GM18951 (cell line): ENCODE data around the gene CTNNA3.
"Not testable (repeated sequence)": the region's sequence is repeated elsewhere in the genome, so short reads cannot be mapped to it uniquely, and the experiment has no call there.

Source experiments
- POLR2A ChIP-seq: IDR thresholded peaks from 4 replicates; pipeline ENCODE4 v1.6.1; 2011; ENCODE audit warnings: mild to moderate bottlenecking; ENCODE audit not compliant: insufficient read length, insufficient read depth; ENCODE audit errors: extremely low read depth
- in situ Hi-C: fragments of 300-500 bp; cut with MboI; formaldehyde crosslinking; loops from one replicate; pipeline ENCODE4 v1.12.0; 2022; ENCODE audit warnings: low sequenced_read_pairs, mixed read lengths, inconsistent platforms; ENCODE audit not compliant: unreplicated experiment

CTNNA3 gene

GRCh38 chr10:67239864-67240497, 456.0 kb downstream of the CTNNA3 start:
- in situ Hi-C loops: no loop called here

GRCh38 chr10:67230680-67231500, 465.1 kb downstream of the CTNNA3 start:
- in situ Hi-C loops: not testable (repeated sequence)

More at GRCh38 chr10:67239864-67240497, 456.0 kb downstream of the CTNNA3 start:
- no peak for TF ChIP-seq POLR2A

GRCh38 chr10:67225226-67225625, 470.8 kb downstream of the CTNNA3 start:
- TF ChIP-seq POLR2A: no peak
- in situ Hi-C loops: no loop called here

- in situ Hi-C loops: no loop called here
- TF ChIP-seq POLR2A: no peak
Measured at GRCh38 chr10:67224553-67224952, 471.4 kb downstream of the CTNNA3 start.

- TF ChIP-seq POLR2A: no peak
- in situ Hi-C loops: no loop called here
Measured at GRCh38 chr10:67222934-67223333, 473.1 kb downstream of the CTNNA3 start.

GRCh38 chr10:67221939-67222494, 474.0 kb downstream of the CTNNA3 start:
- in situ Hi-C loops: no loop called here
- TF ChIP-seq POLR2A: no peak

- in situ Hi-C loops: no loop called here
Measured at GRCh38 chr10:67211680-67212079, 484.3 kb downstream of the CTNNA3 start.

GRCh38 chr10:67207923-67208322, 488.1 kb downstream of the CTNNA3 start:
- in situ Hi-C loops: not testable (repeated sequence)

More at GRCh38 chr10:67211680-67212079, 484.3 kb downstream of the CTNNA3 start:
- no peak for TF ChIP-seq POLR2A

GRCh38 chr10:67200913-67201564, 495.0 kb downstream of the CTNNA3 start:
- in situ Hi-C loops: no loop called here
- no peak for TF ChIP-seq POLR2A

- in situ Hi-C loops: no loop called here
- TF ChIP-seq POLR2A: no peak
Measured at GRCh38 chr10:67175354-67175753, 520.6 kb downstream of the CTNNA3 start.

GRCh38 chr10:67173787-67174186, 522.2 kb downstream of the CTNNA3 start:
- in situ Hi-C loops: no loop called here
- no peak for TF ChIP-seq POLR2A

GRCh38 chr10:67171970-67172369, 524.0 kb downstream of the CTNNA3 start:
- in situ Hi-C loops: no loop called here
- TF ChIP-seq POLR2A: no peak

GRCh38 chr10:67156239-67156638, 539.8 kb downstream of the CTNNA3 start:
- no peak for TF ChIP-seq POLR2A
- in situ Hi-C loops: no loop called here

GRCh38 chr10:67151471-67151870, 544.5 kb downstream of the CTNNA3 start:
- in situ Hi-C loops: no loop called here
- no peak for TF ChIP-seq POLR2A

GRCh38 chr10:67144530-67144929, 551.5 kb downstream of the CTNNA3 start:
- TF ChIP-seq POLR2A: no peak
- in situ Hi-C loops: no loop called here
